Measurements from ENCODE around the gene FOXP1.

FOXP1 gene

GRCh38 chr3:71429597-71429988 is 153.9 kb downstream of the FOXP1 start:
- Histone ChIP-seq H3K79me2 (ENCODE audit: control insufficient read depth, insufficient read depth, low read length, unreplicated experiment) (no peaks in the 10 kb centered on the region), H2AFZ (ENCODE audit: low read length, unreplicated experiment) (no peak overlapping the region), H3K27me3 (ENCODE audit: insufficient read depth, low read length) (no peaks in the 10 kb centered on the region), H3K4me3 (ENCODE audit: low read depth, low read length) (no peak overlapping the region), H3K4me1 (ENCODE audit: control insufficient read depth, insufficient read depth, low read length, unreplicated experiment) (peaks cover 6% of the 10 kb centered on the region), H3K27ac (ENCODE audit: low read depth, low read length) (no peak overlapping the region), H3K36me3 (ENCODE audit: insufficient read depth, low read length) (no peaks in the 10 kb centered on the region)

- Histone ChIP-seq H3K36me3 (ENCODE audit: insufficient read depth, low read length) (no peaks in the 10 kb centered on the region), H3K27ac (ENCODE audit: low read depth, low read length) (no peak overlapping the region), H3K4me1 (ENCODE audit: control insufficient read depth, insufficient read depth, low read length, unreplicated experiment) (peaks cover 6% of the 10 kb centered on the region), H3K27me3 (ENCODE audit: insufficient read depth, low read length) (no peaks in the 10 kb centered on the region), H3K4me3 (ENCODE audit: low read depth, low read length) (no peak overlapping the region), H3K79me2 (ENCODE audit: control insufficient read depth, insufficient read depth, low read length, unreplicated experiment) (no peaks in the 10 kb centered on the region), H2AFZ (ENCODE audit: low read length, unreplicated experiment) (no peak overlapping the region)
Observed at GRCh38 chr3:71428841-71429596, 154.5 kb downstream of the FOXP1 start.

- H3K4me1 ChIP-seq (ENCODE audit: control insufficient read depth, insufficient read depth, low read length, unreplicated experiment), result peaks cover 6% of the 10 kb centered on the region
- no peaks in the 10 kb centered on the region for H3K36me3 ChIP-seq (ENCODE audit: insufficient read depth, low read length)
- H3K27me3 ChIP-seq (ENCODE audit: insufficient read depth, low read length), result no peaks in the 10 kb centered on the region
- no peak overlapping the region for H2AFZ ChIP-seq (ENCODE audit: low read length, unreplicated experiment)
- H3K79me2 ChIP-seq (ENCODE audit: control insufficient read depth, insufficient read depth, low read length, unreplicated experiment), result no peaks in the 10 kb centered on the region
- H3K4me3 ChIP-seq (ENCODE audit: low read depth, low read length), result no peak overlapping the region
- no peak overlapping the region for H3K27ac ChIP-seq (ENCODE audit: low read depth, low read length)
Observed at GRCh38 chr3:71425491-71426071, 157.9 kb downstream of the FOXP1 start.

- Histone ChIP-seq H3K4me3 (ENCODE audit: low read depth, low read length) (no peak overlapping the region), H2AFZ (ENCODE audit: low read length, unreplicated experiment) (no peak overlapping the region), H3K79me2 (ENCODE audit: control insufficient read depth, insufficient read depth, low read length, unreplicated experiment) (no peaks in the 10 kb centered on the region), H3K4me1 (ENCODE audit: control insufficient read depth, insufficient read depth, low read length, unreplicated experiment) (peaks cover 6% of the 10 kb centered on the region), H3K27ac (ENCODE audit: low read depth, low read length) (no peak overlapping the region), H3K36me3 (ENCODE audit: insufficient read depth, low read length) (no peaks in the 10 kb centered on the region), H3K27me3 (ENCODE audit: insufficient read depth, low read length) (no peaks in the 10 kb centered on the region)
Observed at GRCh38 chr3:71423151-71423906, 160.2 kb downstream of the FOXP1 start.

GRCh38 chr3:71421820-71422566 is 161.5 kb downstream of the FOXP1 start:
- Histone ChIP-seq H3K27me3 (ENCODE audit: insufficient read depth, low read length) (no peaks in the 10 kb centered on the region), H3K4me3 (ENCODE audit: low read depth, low read length) (no peak overlapping the region), H3K4me1 (ENCODE audit: control insufficient read depth, insufficient read depth, low read length, unreplicated experiment) (peaks cover 6% of the 10 kb centered on the region), H2AFZ (ENCODE audit: low read length, unreplicated experiment) (no peak overlapping the region), H3K27ac (ENCODE audit: low read depth, low read length) (no peak overlapping the region), H3K36me3 (ENCODE audit: insufficient read depth, low read length) (no peaks in the 10 kb centered on the region), H3K79me2 (ENCODE audit: control insufficient read depth, insufficient read depth, low read length, unreplicated experiment) (no peaks in the 10 kb centered on the region)

GRCh38 chr3:71421475-71421819 is 162.1 kb downstream of the FOXP1 start:
- Histone ChIP-seq H3K79me2 (ENCODE audit: control insufficient read depth, insufficient read depth, low read length, unreplicated experiment) (no peaks in the 10 kb centered on the region), H3K4me3 (ENCODE audit: low read depth, low read length) (no peak overlapping the region), H3K27ac (ENCODE audit: low read depth, low read length) (no peak overlapping the region), H3K4me1 (ENCODE audit: control insufficient read depth, insufficient read depth, low read length, unreplicated experiment) (peaks cover 6% of the 10 kb centered on the region), H3K27me3 (ENCODE audit: insufficient read depth, low read length) (no peaks in the 10 kb centered on the region), H2AFZ (ENCODE audit: low read length, unreplicated experiment) (no peak overlapping the region), H3K36me3 (ENCODE audit: insufficient read depth, low read length) (no peaks in the 10 kb centered on the region)

GRCh38 chr3:71419369-71419768 is 164.2 kb downstream of the FOXP1 start:
- Histone ChIP-seq H3K36me3 (ENCODE audit: insufficient read depth, low read length) (no peaks in the 10 kb centered on the region), H3K79me2 (ENCODE audit: control insufficient read depth, insufficient read depth, low read length, unreplicated experiment) (no peaks in the 10 kb centered on the region), H3K4me3 (ENCODE audit: low read depth, low read length) (no peak overlapping the region), H3K27ac (ENCODE audit: low read depth, low read length) (no peak overlapping the region), H3K27me3 (ENCODE audit: insufficient read depth, low read length) (no peaks in the 10 kb centered on the region), H2AFZ (ENCODE audit: low read length, unreplicated experiment) (no peak overlapping the region), H3K4me1 (ENCODE audit: control insufficient read depth, insufficient read depth, low read length, unreplicated experiment) (no peaks in the 10 kb centered on the region)

GRCh38 chr3:71417791-71418190 is 165.7 kb downstream of the FOXP1 start:
- no peaks in the 10 kb centered on the region for H3K79me2 ChIP-seq (ENCODE audit: control insufficient read depth, insufficient read depth, low read length, unreplicated experiment)
- H3K4me3 ChIP-seq (ENCODE audit: low read depth, low read length), result no peak overlapping the region
- no peaks in the 10 kb centered on the region for H3K4me1 ChIP-seq (ENCODE audit: control insufficient read depth, insufficient read depth, low read length, unreplicated experiment)
- no peak overlapping the region for H3K27ac ChIP-seq (ENCODE audit: low read depth, low read length)
- H3K36me3 ChIP-seq (ENCODE audit: insufficient read depth, low read length), result no peaks in the 10 kb centered on the region
- H2AFZ ChIP-seq (ENCODE audit: low read length, unreplicated experiment), result no peak overlapping the region
- no peaks in the 10 kb centered on the region for H3K27me3 ChIP-seq (ENCODE audit: insufficient read depth, low read length)

- Histone ChIP-seq H3K27ac (ENCODE audit: low read depth, low read length) (no peak overlapping the region), H3K4me3 (ENCODE audit: low read depth, low read length) (no peak overlapping the region), H3K36me3 (ENCODE audit: insufficient read depth, low read length) (no peaks in the 10 kb centered on the region), H3K4me1 (ENCODE audit: control insufficient read depth, insufficient read depth, low read length, unreplicated experiment) (no peaks in the 10 kb centered on the region), H3K27me3 (ENCODE audit: insufficient read depth, low read length) (no peaks in the 10 kb centered on the region), H3K79me2 (ENCODE audit: control insufficient read depth, insufficient read depth, low read length, unreplicated experiment) (no peaks in the 10 kb centered on the region), H2AFZ (ENCODE audit: low read length, unreplicated experiment) (no peak overlapping the region)
Observed at GRCh38 chr3:71416876-71417275, 166.7 kb downstream of the FOXP1 start.

- Histone ChIP-seq H3K4me1 (ENCODE audit: control insufficient read depth, insufficient read depth, low read length, unreplicated experiment) (no peaks in the 10 kb centered on the region), H3K27ac (ENCODE audit: low read depth, low read length) (no peak overlapping the region), H2AFZ (ENCODE audit: low read length, unreplicated experiment) (no peak overlapping the region), H3K4me3 (ENCODE audit: low read depth, low read length) (no peak overlapping the region), H3K36me3 (ENCODE audit: insufficient read depth, low read length) (no peaks in the 10 kb centered on the region), H3K79me2 (ENCODE audit: control insufficient read depth, insufficient read depth, low read length, unreplicated experiment) (no peaks in the 10 kb centered on the region), H3K27me3 (ENCODE audit: insufficient read depth, low read length) (no peaks in the 10 kb centered on the region)
Observed at GRCh38 chr3:71415681-71416122, 167.8 kb downstream of the FOXP1 start.
